CD8-positive, alpha-beta memory T cell (primary cell): ENCODE data around the gene MAP3K2. TPM values are rescaled to one million over a fixed set of nuclear protein-coding genes. Genes with fewer than 3 reads are reported as not detected.

ENCODE experiments used
- CTCF ChIA-PET: fragments of 350-600 bp; sonication (Branson Sonifier 250); formaldehyde crosslinking; loops from one replicate; lab custom pipeline; 2021; ENCODE audit warnings: antibody characterized with exemption; lab: Charles Lee
- POLR2A ChIA-PET: fragments of 350-600 bp; sonication (Branson Sonifier 250); formaldehyde crosslinking; loops from one replicate; lab custom pipeline; 2021; ENCODE audit warnings: antibody characterized with exemption; lab: Charles Lee
- DNase-seq, 5 donors: peaks; one replicate each; pipeline versions ENCODE4 v3.0.0 to v3.0.0-alpha.2; 2020 to 2022; ENCODE audit warnings: mixed read lengths in 1 of 5
- H3K27ac ChIP-seq: one replicate; pipeline ENCODE4 v1.7.0; 2013; ENCODE audit warnings: low read depth, mild to moderate bottlenecking, low read length, moderate library complexity
- H3K27me3 ChIP-seq: 2 replicates; pipeline ENCODE4 v1.7.0; 2013; ENCODE audit warnings: low read length, mild to moderate bottlenecking; ENCODE audit not compliant: insufficient read depth, poor library complexity, severe bottlenecking
- H3K36me3 ChIP-seq: 2 replicates; pipeline ENCODE4 v1.7.0; 2013; ENCODE audit warnings: mild to moderate bottlenecking, low read length, moderate library complexity; ENCODE audit not compliant: insufficient read depth
- H3K4me1 ChIP-seq: 2 replicates; pipeline ENCODE4 v1.7.0; 2013; ENCODE audit warnings: mild to moderate bottlenecking, low read length, moderate library complexity; ENCODE audit not compliant: insufficient read depth
- H3K4me3 ChIP-seq: 2 replicates; pipeline ENCODE4 v1.7.0; 2013; ENCODE audit warnings: mild to moderate bottlenecking, low read length
- H3K9me3 ChIP-seq: 2 replicates; pipeline ENCODE4 v1.7.0; 2013; ENCODE audit warnings: mild to moderate bottlenecking, low read length
- H3K27ac Mint-ChIP-seq, 8 donors: one replicate each; pipeline ENCODE4 v1.8.0; 2020 to 2021; ENCODE audit warnings: mixed read lengths in 8 of 8, mild to moderate bottlenecking in 6 of 8, inconsistent platforms in 3 of 8, moderate library complexity in 3 of 8
- H3K27me3 Mint-ChIP-seq, 2 donors: one replicate each; pipeline ENCODE4 v1.8.0; 2020 to 2021; ENCODE audit warnings: mixed read lengths in 2 of 2, mild to moderate bottlenecking in 1 of 2, moderate library complexity in 1 of 2
- H3K36me3 Mint-ChIP-seq, 3 donors: one replicate each; pipeline ENCODE4 v1.8.0; 2020 to 2021; ENCODE audit warnings: mixed read lengths in 3 of 3, inconsistent platforms in 1 of 3, mild to moderate bottlenecking in 1 of 3
- H3K4me1 Mint-ChIP-seq, 3 donors: one replicate each; pipeline ENCODE4 v1.8.0; 2020 to 2021; ENCODE audit warnings: mixed read lengths in 3 of 3, inconsistent platforms in 1 of 3, mild to moderate bottlenecking in 1 of 3
- H3K4me3 Mint-ChIP-seq, 7 donors: one replicate each; pipeline ENCODE4 v1.8.0; 2020 to 2021; ENCODE audit warnings: mixed read lengths in 7 of 7, mild to moderate bottlenecking in 6 of 7, moderate library complexity in 4 of 7, inconsistent platforms in 2 of 7
- H3K9me3 Mint-ChIP-seq, 5 donors: one replicate each; pipeline ENCODE4 v1.8.0; 2020 to 2022; ENCODE audit warnings: mixed read lengths in 5 of 5, mild to moderate bottlenecking in 3 of 5, moderate library complexity in 2 of 5, inconsistent platforms in 1 of 5
- polyA plus RNA-seq: library from polyadenylated mRNA; unstranded; fragments of 300-500 nt; fragmentation: Illumina TruSeq; gene quantifications from one replicate; pipeline ENCODE4 v1.2.3, GENCODE V29; 2021
- total RNA-seq, 2 experiments: library from RNA; stranded (reverse); gene quantifications; one replicate each; pipeline ENCODE4 v1.2.3, GENCODE V29; 2021

The MAP3K2 gene
- total and polyA plus RNA-seq, 3 experiments from 2014 or later = 55.9 to 65.0 (median 57.7) TPM

DNA sequence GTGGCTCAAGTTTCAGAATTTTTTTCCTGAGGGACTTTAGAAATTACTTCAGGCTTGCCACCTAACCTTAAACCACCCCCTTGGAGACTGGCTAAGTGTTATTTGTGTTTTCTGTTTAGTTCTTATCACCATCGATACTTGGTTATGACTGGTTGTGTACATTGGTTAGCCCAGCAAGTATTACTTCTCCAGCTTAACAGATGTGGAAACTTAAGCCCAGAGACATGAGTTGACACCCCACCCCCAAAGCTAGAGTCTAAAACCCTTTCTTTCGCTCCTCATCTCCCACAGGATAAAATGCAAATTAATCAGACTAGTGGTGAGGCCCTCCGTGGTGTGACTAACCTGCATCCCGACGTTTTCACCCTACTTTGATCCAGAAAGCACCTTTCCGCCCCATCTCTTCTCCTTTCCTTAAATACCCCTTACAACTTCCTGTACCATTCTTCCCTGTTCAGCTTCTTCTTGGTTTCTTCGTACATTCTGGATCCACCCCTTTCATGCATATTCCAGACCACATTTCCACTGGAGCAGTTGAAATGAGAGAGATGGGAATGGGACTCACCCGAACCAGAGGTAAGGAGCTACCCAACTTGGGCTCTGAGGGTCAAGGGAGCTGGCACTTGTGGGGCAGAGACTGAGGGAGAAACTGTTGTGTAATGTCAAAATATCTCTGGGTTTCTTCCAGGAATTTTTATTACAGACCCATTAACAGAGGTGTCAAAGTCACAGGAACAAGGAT lies 819 bp upstream of the MAP3K2 start:
- peaks cover 46 to 59% (median 54%) of the 10 kb centered on the region in 3 donors for H3K4me1 Mint-ChIP-seq
- peak overlapping the region; percentile 70 for H3K4me3 ChIP-seq
- no peaks in the 10 kb centered on the region for H3K9me3 ChIP-seq
- ChIA-PET CTCF (interaction anchor here (3.0 kb wide), 1 partner anchor 27 kb away, joined by 16 read pairs; no protein-coding TSS in a partner anchor), POLR2A (interaction anchor here (0.7 to 1.2 kb wide), 3 partner anchors 10 to 94 kb away, joined by 3 read pairs; partner anchors contain the start of gene ERCC3)
- H3K4me3 Mint-ChIP-seq = peak overlapping the region; percentile 89 to 95 (median 91)
- no peaks in the 10 kb centered on the region for H3K9me3 Mint-ChIP-seq
- peak overlapping the region; percentile 99 to 100 (median 100) for H3K27ac Mint-ChIP-seq
- peaks cover 0 to 5% of the 10 kb centered on the region in 2 donors for H3K27me3 Mint-ChIP-seq
- H3K36me3 ChIP-seq = no peaks in the 10 kb centered on the region
- peaks cover 0 to 19% (median 5%) of the 10 kb centered on the region in 3 donors for H3K36me3 Mint-ChIP-seq
- no peaks in the 10 kb centered on the region for H3K27me3 ChIP-seq
- H3K27ac ChIP-seq = peak overlapping the region; percentile 99
- H3K4me1 ChIP-seq = peaks cover 41% of the 10 kb centered on the region
- DNase-seq = peak in 1 of 5 donors; percentile 54

DNA sequence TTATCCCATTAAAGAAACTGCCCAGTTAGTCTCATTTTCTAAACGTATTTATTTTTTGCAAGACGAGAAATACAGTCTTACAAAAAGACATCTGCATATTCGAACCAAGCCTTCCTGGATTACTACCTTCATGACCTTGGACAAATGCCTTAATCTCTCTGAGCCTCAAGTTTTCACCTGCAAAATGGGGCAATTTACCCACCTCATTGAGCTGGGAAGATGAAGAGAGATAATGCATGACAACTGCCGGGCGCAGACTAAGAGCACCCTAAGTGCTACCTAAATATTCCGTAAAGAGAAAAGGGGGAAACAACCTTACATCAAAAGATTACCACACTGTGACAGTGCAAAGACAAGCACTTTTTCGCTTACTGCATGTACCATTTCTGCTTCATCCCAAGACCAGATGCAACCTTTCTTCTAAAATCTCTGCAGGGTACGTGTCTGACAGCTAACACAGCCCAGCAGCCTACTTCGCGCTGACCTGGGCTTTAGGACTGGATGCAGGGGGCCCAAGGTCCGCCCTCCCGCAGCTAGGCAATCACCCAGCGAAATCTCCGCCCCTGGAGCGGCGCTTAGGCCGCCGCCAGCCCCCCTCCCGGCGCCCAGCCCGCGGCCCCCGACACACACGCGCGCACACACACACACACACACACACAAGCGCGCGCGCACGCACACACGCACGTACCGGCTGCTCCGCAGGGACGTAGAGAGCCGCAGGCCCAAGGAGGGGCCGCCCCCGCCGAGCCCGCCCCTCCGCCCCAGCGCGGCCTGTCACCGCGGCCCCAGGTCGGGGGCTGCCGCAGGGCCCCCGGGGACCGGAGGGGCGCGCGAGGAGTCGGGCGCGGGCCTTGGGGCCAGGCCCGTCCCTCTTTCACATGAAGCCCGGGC lies 766 bp downstream of the MAP3K2 start:
- H3K27ac Mint-ChIP-seq = peak overlapping the region; percentile 77 to 99 (median 96)
- Histone ChIP-seq H3K27me3 (no peaks in the 10 kb centered on the region), H3K36me3 (no peaks in the 10 kb centered on the region), H3K4me3 (peak overlapping the region; percentile 92), H3K4me1 (peaks cover 46% of the 10 kb centered on the region), H3K27ac (peak overlapping the region; percentile 97), H3K9me3 (no peaks in the 10 kb centered on the region)
- peak; percentile 75 to 92 (median 83) for DNase-seq
- H3K36me3 Mint-ChIP-seq = peaks cover 0 to 25% (median 5%) of the 10 kb centered on the region in 3 donors
- peaks cover 0 to 5% of the 10 kb centered on the region in 2 donors for H3K27me3 Mint-ChIP-seq
- H3K9me3 Mint-ChIP-seq = no peaks in the 10 kb centered on the region
- ChIA-PET POLR2A (interaction anchor here (0.6 to 0.7 kb wide), 3 partner anchors 18 to 703 kb away, joined by 3 to 6 read pairs (median 4); no protein-coding TSS in a partner anchor), CTCF (interaction anchor here (1.6 kb wide), 1 partner anchor 29 kb away, joined by 4 read pairs; no protein-coding TSS in a partner anchor)
- H3K4me3 Mint-ChIP-seq = peak overlapping the region; percentile 85 to 95 (median 89)
- peaks cover 56 to 75% (median 68%) of the 10 kb centered on the region in 3 donors for H3K4me1 Mint-ChIP-seq

DNA sequence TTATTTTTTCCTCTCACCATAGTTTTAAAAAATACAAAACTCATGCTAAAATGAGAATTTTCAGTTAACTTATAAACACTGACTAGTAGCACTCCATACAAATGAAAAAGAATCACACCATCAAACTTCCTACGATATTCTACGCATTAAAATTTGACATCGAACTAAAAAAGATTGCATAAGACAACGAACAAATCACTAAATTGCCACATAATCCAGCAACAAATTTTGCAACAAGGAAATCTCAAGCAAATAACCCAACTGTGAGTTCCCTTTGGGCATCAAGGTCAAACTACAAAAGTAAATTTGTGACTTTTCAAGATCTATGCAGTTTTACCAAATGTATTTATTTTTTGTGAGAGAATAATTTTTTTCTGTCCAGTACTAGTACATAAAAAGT lies 1.5 kb downstream of the MAP3K2 start:
- Histone ChIP-seq H3K36me3 (no peaks in the 10 kb centered on the region), H3K27me3 (no peaks in the 10 kb centered on the region), H3K4me1 (peaks cover 46% of the 10 kb centered on the region), H3K27ac (no peak overlapping the region), H3K9me3 (no peaks in the 10 kb centered on the region), H3K4me3 (peak overlapping the region; percentile 92)
- H3K27me3 Mint-ChIP-seq = peaks cover 0 to 5% of the 10 kb centered on the region in 2 donors
- H3K9me3 Mint-ChIP-seq = no peaks in the 10 kb centered on the region
- ChIA-PET CTCF (interaction anchor here (1.6 kb wide), 1 partner anchor 30 kb away, joined by 4 read pairs; no protein-coding TSS in a partner anchor), POLR2A (no interaction called here)
- no peak for DNase-seq
- peaks cover 62 to 82% (median 76%) of the 10 kb centered on the region in 3 donors for H3K4me1 Mint-ChIP-seq
- H3K36me3 Mint-ChIP-seq = peaks cover 0 to 25% (median 5%) of the 10 kb centered on the region in 3 donors
- H3K27ac Mint-ChIP-seq = peak overlapping the region; percentile 47 to 99 (median 96)
- H3K4me3 Mint-ChIP-seq = peak overlapping the region; percentile 85 to 95 (median 89)

DNA sequence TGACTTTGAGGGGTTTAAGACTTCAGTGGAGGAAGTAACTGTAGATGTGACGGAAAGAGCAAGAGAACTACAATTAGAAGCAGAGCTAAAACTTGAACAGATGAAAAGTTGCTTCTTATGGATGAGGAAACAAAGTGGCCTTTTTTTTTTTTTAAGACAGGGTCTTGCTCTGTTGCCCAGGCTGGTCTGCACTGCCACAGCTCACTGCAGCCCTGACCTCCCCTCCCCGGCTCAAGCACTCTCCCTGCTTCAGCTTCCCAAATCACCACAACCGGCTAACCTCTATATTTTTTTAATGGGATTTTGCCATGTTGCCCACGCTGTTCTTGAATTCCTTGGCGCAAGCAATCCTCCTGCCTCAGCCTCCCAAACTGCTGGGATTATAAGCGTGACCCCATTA lies 3.2 kb downstream of the MAP3K2 start:
- DNase-seq = no peak
- Mint-ChIP-seq H3K27me3 (peaks cover 0 to 5% of the 10 kb centered on the region in 2 donors), H3K27ac (peak overlapping the region in 2 of 8 donors; percentile 28 to 99), H3K4me3 (peak overlapping the region in 3 of 7 donors; percentile 12 to 89 (median 52)), H3K9me3 (no peaks in the 10 kb centered on the region), H3K36me3 (peaks cover 0 to 25% (median 5%) of the 10 kb centered on the region in 3 donors), H3K4me1 (peaks cover 72 to 88% (median 86%) of the 10 kb centered on the region in 3 donors)
- Histone ChIP-seq H3K36me3 (no peaks in the 10 kb centered on the region), H3K27me3 (no peaks in the 10 kb centered on the region), H3K9me3 (no peaks in the 10 kb centered on the region), H3K27ac (no peak overlapping the region), H3K4me3 (no peak overlapping the region), H3K4me1 (peaks cover 35% of the 10 kb centered on the region)
- CTCF ChIA-PET = no interaction called here
- POLR2A ChIA-PET = no interaction called here

- Mint-ChIP-seq H3K27ac (peak overlapping the region in 3 of 8 donors; percentile 33 to 49 (median 42)), H3K4me1 (peaks cover 70 to 87% (median 87%) of the 10 kb centered on the region in 3 donors), H3K4me3 (peak overlapping the region in 1 of 7 donors; percentile 12), H3K27me3 (peaks cover 0 to 5% of the 10 kb centered on the region in 2 donors), H3K9me3 (no peaks in the 10 kb centered on the region), H3K36me3 (peaks cover 0 to 22% (median 5%) of the 10 kb centered on the region in 3 donors)
- no peaks in the 10 kb centered on the region for H3K27me3 ChIP-seq
- H3K27ac ChIP-seq = no peak overlapping the region
- no peaks in the 10 kb centered on the region for H3K9me3 ChIP-seq
- no peaks in the 10 kb centered on the region for H3K36me3 ChIP-seq
- POLR2A ChIA-PET = no interaction called here
- DNase-seq = no peak
- H3K4me3 ChIP-seq = no peak overlapping the region
- CTCF ChIA-PET = no interaction called here
- peaks cover 25% of the 10 kb centered on the region for H3K4me1 ChIP-seq
Observed at GRCh38 chr2:127382831-127383230, 4.9 kb downstream of the MAP3K2 start.

DNA sequence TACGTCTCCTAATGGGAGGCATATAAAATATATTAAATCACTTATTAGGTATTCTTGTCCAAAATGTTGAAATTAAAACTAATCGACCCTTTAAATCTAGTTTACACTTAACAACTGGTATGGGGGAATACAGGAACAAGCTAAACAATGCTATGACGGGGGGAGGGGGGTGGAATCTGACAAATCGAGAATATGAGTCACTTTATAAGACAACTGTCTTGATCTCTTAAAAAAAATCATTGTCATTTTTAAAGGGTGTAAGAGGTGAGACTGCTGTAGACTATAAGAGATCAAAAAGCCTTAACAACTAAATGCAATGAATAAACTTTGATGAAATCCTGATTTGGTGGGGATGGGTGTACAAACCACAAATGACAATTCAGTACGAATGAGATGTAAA lies 6.0 kb downstream of the MAP3K2 start:
- Mint-ChIP-seq H3K4me1 (peaks cover 71 to 92% (median 89%) of the 10 kb centered on the region in 3 donors), H3K4me3 (peak overlapping the region in 1 of 7 donors; percentile 59), H3K9me3 (no peaks in the 10 kb centered on the region), H3K36me3 (peaks cover 0 to 19% (median 5%) of the 10 kb centered on the region in 3 donors), H3K27me3 (peaks cover 0 to under 1% of the 10 kb centered on the region in 2 donors), H3K27ac (no peak overlapping the region)
- DNase-seq = no peak
- H3K27me3 ChIP-seq = no peaks in the 10 kb centered on the region
- H3K4me3 ChIP-seq = no peak overlapping the region
- H3K9me3 ChIP-seq = no peaks in the 10 kb centered on the region
- CTCF ChIA-PET = no interaction called here
- H3K36me3 ChIP-seq = no peaks in the 10 kb centered on the region
- H3K4me1 ChIP-seq = peaks cover 23% of the 10 kb centered on the region
- no peak overlapping the region for H3K27ac ChIP-seq
- POLR2A ChIA-PET = no interaction called here

DNA sequence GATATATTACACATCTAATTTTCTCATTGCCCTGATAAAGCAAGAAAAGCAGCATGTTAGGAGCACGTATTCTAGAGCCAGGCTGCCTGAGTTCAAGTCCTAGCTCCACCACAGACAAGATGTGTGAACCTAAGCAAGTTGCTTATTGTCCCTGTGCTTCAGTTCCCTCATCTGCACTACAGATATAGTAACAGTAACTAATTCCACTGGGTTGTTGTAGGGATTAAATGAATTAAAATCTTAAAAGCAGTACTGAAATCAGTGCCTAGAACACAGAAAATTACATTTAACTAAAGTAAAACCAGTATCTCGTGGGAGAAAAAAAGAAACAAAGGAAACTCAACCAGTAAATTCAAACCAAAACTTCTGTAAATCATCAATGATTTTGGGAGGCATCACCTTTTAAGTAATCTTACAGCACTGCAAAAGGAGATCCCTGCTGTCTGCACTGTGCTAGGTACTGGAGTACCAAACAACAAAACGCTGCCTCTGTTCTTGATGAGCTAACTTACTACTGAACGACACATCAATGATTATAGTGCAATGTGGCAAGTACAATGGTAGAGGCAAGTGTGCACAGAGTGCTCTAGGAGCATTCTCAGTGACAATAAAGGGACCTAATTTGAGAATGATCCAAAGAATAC lies 7.9 kb downstream of the MAP3K2 start:
- CTCF ChIA-PET = no interaction called here
- no peak for DNase-seq
- no peaks in the 10 kb centered on the region for H3K9me3 ChIP-seq
- POLR2A ChIA-PET = interaction anchor here (0.6 kb wide), 1 partner anchor 339 kb away, joined by 3 read pairs; no protein-coding TSS in a partner anchor
- Mint-ChIP-seq H3K27me3 (no peaks in the 10 kb centered on the region), H3K9me3 (peaks cover 0 to 3% (median 2%) of the 10 kb centered on the region in 5 donors), H3K4me1 (peaks cover 59 to 81% (median 78%) of the 10 kb centered on the region in 3 donors), H3K36me3 (peaks cover 0 to 22% (median 7%) of the 10 kb centered on the region in 3 donors), H3K27ac (peak overlapping the region in 1 of 8 donors; percentile 36), H3K4me3 (peak overlapping the region in 2 of 7 donors; percentile 5 to 21)
- H3K4me3 ChIP-seq = no peak overlapping the region
- no peak overlapping the region for H3K27ac ChIP-seq
- peaks cover 8% of the 10 kb centered on the region for H3K4me1 ChIP-seq
- H3K27me3 ChIP-seq = no peaks in the 10 kb centered on the region
- no peaks in the 10 kb centered on the region for H3K36me3 ChIP-seq
